Measurements from ENCODE around the gene MYZAP. TPM values are rescaled to one million over a fixed set of nuclear protein-coding genes. Genes with fewer than 3 reads are reported as not detected.

The MYZAP gene
- total and polyA plus RNA-seq, 7 donors, result 7.2 to 55.6 (median 39.1) TPM

DNA sequence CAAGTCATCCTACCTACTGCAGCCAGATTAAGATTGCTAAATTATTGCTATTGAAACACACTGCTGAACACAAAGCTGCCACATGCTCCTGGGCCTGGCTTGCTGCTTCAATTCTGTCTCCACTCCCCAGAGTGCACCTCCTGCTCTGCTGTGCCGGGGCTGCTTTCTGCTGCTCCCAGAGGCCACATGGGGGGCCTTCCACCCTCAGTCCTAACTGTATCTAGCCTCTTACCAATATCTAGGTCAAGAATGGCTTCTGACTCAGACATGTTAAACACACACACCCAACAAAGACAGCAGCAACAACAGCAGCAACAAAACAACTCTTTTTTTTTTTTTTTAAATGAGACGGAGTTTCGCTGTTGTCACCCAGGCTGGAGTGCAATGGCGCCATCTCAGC lies 33.0 kb downstream of the MYZAP start:
- no peak for DNase-seq
- peaks cover 0 to 19% (median 14%) of the 10 kb centered on the region in 4 donors for H3K4me1 ChIP-seq
- H3K27ac ChIP-seq, result no peak overlapping the region
- no peaks in the 10 kb centered on the region for H3K27me3 ChIP-seq
- TF ChIP-seq EP300 (IDR thresholded peaks at IDR 0.05) (no peak), POLR2AphosphoS5 (IDR thresholded peaks at IDR 0.05) (no peak)
- TF ChIP-seq, protein P1, sequence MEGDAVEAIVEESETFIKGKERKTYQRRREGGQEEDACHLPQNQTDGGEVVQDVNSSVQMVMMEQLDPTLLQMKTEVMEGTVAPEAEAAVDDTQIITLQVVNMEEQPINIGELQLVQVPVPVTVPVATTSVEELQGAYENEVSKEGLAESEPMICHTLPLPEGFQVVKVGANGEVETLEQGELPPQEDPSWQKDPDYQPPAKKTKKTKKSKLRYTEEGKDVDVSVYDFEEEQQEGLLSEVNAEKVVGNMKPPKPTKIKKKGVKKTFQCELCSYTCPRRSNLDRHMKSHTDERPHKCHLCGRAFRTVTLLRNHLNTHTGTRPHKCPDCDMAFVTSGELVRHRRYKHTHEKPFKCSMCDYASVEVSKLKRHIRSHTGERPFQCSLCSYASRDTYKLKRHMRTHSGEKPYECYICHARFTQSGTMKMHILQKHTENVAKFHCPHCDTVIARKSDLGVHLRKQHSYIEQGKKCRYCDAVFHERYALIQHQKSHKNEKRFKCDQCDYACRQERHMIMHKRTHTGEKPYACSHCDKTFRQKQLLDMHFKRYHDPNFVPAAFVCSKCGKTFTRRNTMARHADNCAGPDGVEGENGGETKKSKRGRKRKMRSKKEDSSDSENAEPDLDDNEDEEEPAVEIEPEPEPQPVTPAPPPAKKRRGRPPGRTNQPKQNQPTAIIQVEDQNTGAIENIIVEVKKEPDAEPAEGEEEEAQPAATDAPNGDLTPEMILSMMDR (IDR thresholded peaks at IDR 0.05), result no peak
- H3K36me3 ChIP-seq, result no peaks in the 10 kb centered on the region
- no peak overlapping the region for H3K4me3 ChIP-seq
- no peaks in the 10 kb centered on the region for H3K9me3 ChIP-seq
- WGBS, 2 donors, result 93 to 95% methylated on average over 4 of the region's 4 CpGs
- intact Hi-C loops (cut with DNase I), result no loop called here

DNA sequence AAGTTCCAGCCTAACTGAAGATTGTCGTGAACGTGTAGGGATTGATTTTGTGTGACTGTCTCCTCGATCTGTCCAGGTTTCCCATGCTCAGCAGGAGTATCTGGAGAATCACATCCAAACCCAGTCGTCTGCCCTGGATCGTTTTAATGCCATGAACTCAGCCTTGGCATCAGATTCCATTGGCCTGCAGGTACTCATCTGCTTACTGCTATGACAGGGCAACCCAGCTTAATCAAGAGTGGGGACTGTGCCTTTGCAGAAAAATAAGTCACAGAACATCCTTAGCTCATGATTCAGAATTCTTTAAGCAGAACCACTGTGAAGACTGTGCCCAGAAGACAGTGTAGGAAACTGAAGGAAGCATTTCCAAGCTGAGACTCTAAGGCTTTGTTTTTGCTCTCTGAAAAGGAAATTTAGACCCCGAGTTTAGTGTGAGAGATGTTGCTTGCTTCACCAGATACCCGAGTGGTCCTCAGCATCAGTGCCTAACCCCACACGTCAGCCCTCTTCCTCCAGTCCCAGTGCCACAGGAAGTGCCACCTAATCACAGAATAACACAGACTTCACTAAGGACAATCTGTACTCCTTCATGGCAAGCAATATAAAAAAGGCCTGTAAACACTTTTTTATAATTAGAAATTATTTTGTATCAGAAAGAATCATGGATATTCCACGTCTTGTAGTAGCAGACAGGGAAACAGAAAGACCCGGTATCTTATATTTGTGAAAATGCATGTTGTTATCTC lies 34.2 kb downstream of the MYZAP start:
- WGBS, 2 donors, result 73 to 79% methylated on average over 10 of the region's 10 CpGs

DNA sequence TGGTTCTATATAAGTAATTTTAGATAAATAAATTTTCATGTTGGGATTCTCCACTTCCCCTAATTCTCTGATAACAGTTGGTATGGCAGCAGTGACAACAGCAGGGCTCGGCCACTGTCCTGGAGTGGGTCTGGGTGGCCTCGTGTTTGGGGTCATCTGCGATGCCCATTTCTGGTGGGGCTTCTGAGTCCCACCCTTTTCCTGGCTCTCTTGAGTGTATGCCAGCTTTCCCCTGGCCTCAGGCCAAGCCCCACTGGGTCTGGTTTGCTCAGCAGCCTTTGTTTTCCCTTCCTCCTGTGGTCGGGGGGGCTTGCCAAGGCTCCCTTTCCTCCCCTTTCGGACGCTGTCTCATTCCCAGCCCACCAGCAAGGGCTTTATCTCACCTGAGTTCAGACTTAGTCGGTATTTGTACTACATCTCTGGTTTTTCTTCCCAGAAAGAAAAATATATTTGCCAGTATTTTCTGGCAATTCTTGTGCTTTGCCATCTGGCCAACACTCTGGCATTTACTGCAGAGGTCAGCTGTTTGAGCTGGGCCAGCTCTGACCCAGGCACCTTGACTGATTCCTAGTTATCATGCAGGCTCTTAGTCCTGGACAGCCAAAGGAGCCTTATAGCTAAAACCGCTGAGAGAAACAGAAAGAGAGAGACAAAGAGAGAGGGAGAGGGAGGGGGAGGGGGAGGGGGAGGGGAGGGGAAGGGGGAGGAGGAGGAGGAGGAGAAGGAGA lies 35.2 kb downstream of the MYZAP start:
- no peak for TF ChIP-seq POLR2AphosphoS5 (IDR thresholded peaks at IDR 0.05)
- TF ChIP-seq, protein P1 (IDR thresholded peaks at IDR 0.05), result no peak
- no peak for TF ChIP-seq EP300 (IDR thresholded peaks at IDR 0.05)
- TF ChIP-seq POLR2A (IDR thresholded peaks at IDR 0.05), result no peak
- Histone ChIP-seq H3K9me3 (no peaks in the 10 kb centered on the region), H3K4me3 (no peak overlapping the region), H3K27ac (no peak overlapping the region), H3K27me3 (no peaks in the 10 kb centered on the region), H3K4me1 (peaks cover 0 to 19% (median 14%) of the 10 kb centered on the region in 4 donors), H3K36me3 (no peaks in the 10 kb centered on the region)
- DNase-seq, result no peak
- WGBS, 2 donors, result 59 to 68% methylated on average over 8 of the region's 8 CpGs
- intact Hi-C loops (cut with DNase I), result no loop called here

More for the DNA sequence above, 34.2 kb downstream of the MYZAP start:
- H3K36me3 ChIP-seq, result no peaks in the 10 kb centered on the region
- intact Hi-C loops (cut with DNase I), result no loop called here
- no peaks in the 10 kb centered on the region for H3K27me3 ChIP-seq
- H3K4me1 ChIP-seq, result peaks cover 0 to 19% (median 14%) of the 10 kb centered on the region in 4 donors
- no peak for TF ChIP-seq EP300 (IDR thresholded peaks at IDR 0.05)
- TF ChIP-seq POLR2AphosphoS5 (IDR thresholded peaks at IDR 0.05), result peak in 3 of 4 donors; percentile 10 to 55 (median 49)
- H3K27ac ChIP-seq, result peak overlapping the region in 1 of 4 donors; percentile 32
- no peak overlapping the region for H3K4me3 ChIP-seq
- DNase-seq, result no peak
- no peaks in the 10 kb centered on the region for H3K9me3 ChIP-seq

DNA sequence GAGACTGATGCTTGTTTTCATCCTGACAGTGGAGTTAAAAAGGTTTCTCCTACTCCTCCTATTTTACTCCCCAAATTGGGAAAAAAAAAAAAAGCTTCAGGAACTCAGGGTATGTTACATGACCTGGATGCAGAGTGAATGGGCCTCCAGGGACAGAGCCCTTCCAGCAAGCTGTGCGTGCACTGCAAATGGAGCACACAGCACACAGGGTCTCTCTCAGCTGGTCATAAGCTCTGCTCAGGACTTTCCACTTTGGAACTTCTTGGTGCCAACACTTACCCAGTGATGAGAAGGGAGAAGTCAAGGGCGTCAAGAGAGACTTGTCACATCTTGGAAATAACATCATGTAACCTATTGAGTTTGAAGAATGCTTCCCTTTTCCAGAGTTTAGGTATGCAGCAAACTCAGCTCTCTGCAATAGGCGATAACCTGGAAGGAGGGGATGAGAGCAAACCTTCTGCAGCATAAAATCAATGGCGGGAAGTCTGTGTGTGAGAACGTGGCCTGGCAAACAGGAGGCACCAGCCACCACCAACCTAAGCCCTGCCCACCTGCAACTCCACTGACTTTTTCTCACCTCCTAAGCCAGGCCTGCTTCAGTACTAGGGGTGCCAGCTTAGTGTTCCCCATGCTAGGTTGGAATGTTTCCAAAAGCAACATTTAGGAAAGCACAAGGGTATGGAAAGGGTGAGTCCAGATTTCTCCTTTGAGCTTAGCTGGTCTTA lies 39.8 kb downstream of the MYZAP start:
- intact Hi-C loops (cut with DNase I), result no loop called here
- TF ChIP-seq POLR2AphosphoS5 (IDR thresholded peaks at IDR 0.05) (no peak), POLR2A (IDR thresholded peaks at IDR 0.05) (no peak), EP300 (IDR thresholded peaks at IDR 0.05) (no peak)
- TF ChIP-seq, protein P1 (IDR thresholded peaks at IDR 0.05), result no peak
- no peak overlapping the region for H3K4me3 ChIP-seq
- no peak overlapping the region for H3K27ac ChIP-seq
- no peaks in the 10 kb centered on the region for H3K27me3 ChIP-seq
- 90 to 94% methylated on average over 5 of the region's 5 CpGs for whole genome bisulfite sequencing, 2 donors
- H3K4me1 ChIP-seq, result peaks cover 0 to 23% (median 7%) of the 10 kb centered on the region in 4 donors
- no peak for DNase-seq
- H3K9me3 ChIP-seq, result no peaks in the 10 kb centered on the region
- peaks cover 0 to 10% (median 9%) of the 10 kb centered on the region in 4 donors for H3K36me3 ChIP-seq

DNA sequence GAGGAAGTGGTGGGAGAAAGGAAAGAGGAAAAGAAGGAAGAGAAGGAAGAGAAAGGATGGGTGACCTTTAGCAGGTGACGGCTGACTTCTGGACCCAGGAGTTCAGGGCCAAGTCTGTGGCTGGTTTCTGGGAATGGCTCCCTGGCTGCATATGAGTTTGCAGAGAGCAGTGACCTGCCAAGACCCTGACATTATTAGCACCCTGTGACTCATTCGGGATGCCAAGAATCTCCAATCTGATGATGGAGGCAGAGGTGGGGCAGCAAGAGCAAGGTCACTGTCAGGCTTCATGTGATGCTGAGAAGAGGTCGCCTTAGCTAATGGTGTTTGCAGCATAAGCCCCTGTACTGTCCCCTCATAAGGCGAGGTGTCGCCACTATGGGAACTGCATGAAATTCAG lies 42.6 kb downstream of the MYZAP start:
- no peak for DNase-seq
- 95 to 97% methylated on average over 5 of the region's 5 CpGs for WGBS, 2 donors
- no peak overlapping the region for H3K4me3 ChIP-seq
- H3K9me3 ChIP-seq, result no peaks in the 10 kb centered on the region
- peak overlapping the region in 2 of 4 donors; percentile 63 to 81 for H3K27ac ChIP-seq
- H3K27me3 ChIP-seq, result no peaks in the 10 kb centered on the region
- TF ChIP-seq EP300 (IDR thresholded peaks at IDR 0.05) (no peak), POLR2AphosphoS5 (IDR thresholded peaks at IDR 0.05) (no peak), POLR2A (IDR thresholded peaks at IDR 0.05) (no peak)
- TF ChIP-seq, protein P1 (IDR thresholded peaks at IDR 0.05), result no peak
- intact Hi-C loops (cut with DNase I), result no loop called here
- peaks cover 0 to 15% (median 1%) of the 10 kb centered on the region in 4 donors for H3K4me1 ChIP-seq
- peaks cover 0 to 21% (median 13%) of the 10 kb centered on the region in 4 donors for H3K36me3 ChIP-seq

Measured in sigmoid colon (tissue), 7 donors.